K562 (cell line): ENCODE data around the gene SLC16A4. TPM values are rescaled to one million over a fixed set of nuclear protein-coding genes. Genes with fewer than 3 reads are reported as not detected.
A peak's percentile ranks its signal among the peaks of the same experiment; 100 is the strongest.

ENCODE experiments used
- CC2D1A ChIP-seq: fragments of 450-650 bp; IDR thresholded peaks from 2 replicates; pipeline ENCODE4 v1.6.1; 2017; ENCODE audit warnings: mild to moderate bottlenecking
- CLOCK ChIP-seq: fragments of 250-450 bp; sonication (Bioruptor Pico); IDR thresholded peaks from 2 replicates; pipeline ENCODE4 v1.4.0; 2020; ENCODE audit warnings: mild to moderate bottlenecking, moderate library complexity, borderline replicate concordance
- DNMT1 ChIP-seq: fragments of 450-650 bp; IDR thresholded peaks from 2 replicates; pipeline ENCODE4 v1.6.1; 2016; ENCODE audit warnings: antibody characterized with exemption, mild to moderate bottlenecking
- FOXK2 ChIP-seq, 2 experiments: fragments of 450-650 bp; IDR thresholded peaks in 1 of 2; conservative IDR thresholded peaks in 1 of 2; 2 replicates each; pipeline ENCODE4 v1.6.1; 2016; ENCODE audit warnings: low read depth in 2 of 2, mild to moderate bottlenecking in 1 of 2
- HDGF ChIP-seq: fragments of 450-650 bp; IDR thresholded peaks from 2 replicates; pipeline ENCODE4 v1.6.1; 2016
- HLTF ChIP-seq: fragments of 450-650 bp; IDR thresholded peaks from 2 replicates; pipeline ENCODE4 v1.6.1; 2016
- MYBL2 ChIP-seq, 2 experiments: fragments of 450-650 bp in 1 of 2; sonication (generic) in 1 of 2; formaldehyde crosslinking in 1 of 2; IDR thresholded peaks; 2 replicates each; pipeline versions ENCODE4 v1.6.1 to v1.8.1; 2017 to 2022; ENCODE audit warnings: borderline replicate concordance in 1 of 2, inconsistent platforms in 1 of 2, low read depth in 1 of 2, mild to moderate bottlenecking in 1 of 2, missing genetic modification reagents in 1 of 2, moderate library complexity in 1 of 2
- NFYB ChIP-seq: IDR thresholded peaks from 2 replicates; pipeline ENCODE4 v1.6.1; 2011; ENCODE audit warnings: mild to moderate bottlenecking, moderate library complexity; ENCODE audit not compliant: insufficient read length; ENCODE audit errors: extremely low read depth
- POLR2B ChIP-seq: fragments of 450-650 bp; IDR thresholded peaks from 2 replicates; pipeline ENCODE4 v1.6.1; 2018; ENCODE audit warnings: low read depth; ENCODE audit not compliant: partially characterized antibody
- RBM39 ChIP-seq: fragments of 200-400 bp; formaldehyde crosslinking; optimal IDR thresholded peaks from 2 replicates; pipeline ENCODE3; 2018; ENCODE audit warnings: low read depth, low read length
- SLC30A9 ChIP-seq: fragments of 250-450 bp; sonication (Bioruptor Pico); IDR thresholded peaks from 2 replicates; pipeline ENCODE4 v1.8.0; 2022; ENCODE audit warnings: mild to moderate bottlenecking, moderate library complexity
- THRA ChIP-seq: fragments of 450-650 bp; IDR thresholded peaks from 2 replicates; pipeline ENCODE4 v1.6.1; 2017; ENCODE audit warnings: mild to moderate bottlenecking, moderate library complexity
- ZNF324 ChIP-seq: fragments of 250-450 bp; sonication (Bioruptor Pico); IDR thresholded peaks from 2 replicates; pipeline ENCODE4 v1.4.0; 2020; ENCODE audit warnings: mild to moderate bottlenecking
- ZNF398 ChIP-seq: fragments of 250-450 bp; sonication (Bioruptor Pico); IDR thresholded peaks from 2 replicates; pipeline ENCODE4 v1.8.0; 2021; ENCODE audit warnings: moderate library complexity, mild to moderate bottlenecking, inconsistent platforms
- polyA plus RNA-seq, 8 experiments: library from polyadenylated mRNA; depleted of rRNA in 4 of 8; stranded (reverse) in 5 of 8; unstranded in 3 of 8; fragments of >200 nt; fragmentation: Nextera tagmentation in 2 of 8; fragmentation: Illumina TruSeq in 1 of 8; extraction: Ambion mirVana in 2 of 8; extraction: Trizol in 1 of 8; gene quantifications; 2 replicates each; pipeline versions ENCODE4 v1.2.1 to v1.2.3, GENCODE V29; 2011 to 2014; ENCODE audit warnings: inconsistent platforms in 1 of 8, missing spikeins in 1 of 8
- total RNA-seq, 7 experiments: library from RNA; depleted of rRNA in 6 of 7; stranded (reverse); fragments of >200 nt in 6 of 7; fragmentation: Illumina TruSeq in 2 of 7; extraction: Trizol in 2 of 7; gene quantifications; 2 replicates each; pipeline versions ENCODE4 v1.2.1 to v1.2.3, GENCODE V29; 2011 to 2021; ENCODE audit warnings: low replicate concordance in 1 of 7
- TF ChIP-seq, protein P1 (sequence below): fragments of 450-650 bp; IDR thresholded peaks from 2 replicates; pipeline ENCODE4 v1.6.1; 2018; ENCODE audit not compliant: partially characterized antibody
- TF ChIP-seq, protein P2 (sequence below): fragments of 250-450 bp; sonication (Bioruptor Pico); IDR thresholded peaks from 2 replicates; pipeline ENCODE4 v1.8.0; 2022; ENCODE audit warnings: moderate library complexity, mild to moderate bottlenecking, inconsistent platforms

The SLC16A4 gene
- total and polyA plus RNA-seq, 9 of the 15 experiments (the other 6 are each of a cell fraction or from before 2014, with no cell fraction given): 0.04 to 0.31 (median 0.18) TPM; not detected in 1

DNA sequence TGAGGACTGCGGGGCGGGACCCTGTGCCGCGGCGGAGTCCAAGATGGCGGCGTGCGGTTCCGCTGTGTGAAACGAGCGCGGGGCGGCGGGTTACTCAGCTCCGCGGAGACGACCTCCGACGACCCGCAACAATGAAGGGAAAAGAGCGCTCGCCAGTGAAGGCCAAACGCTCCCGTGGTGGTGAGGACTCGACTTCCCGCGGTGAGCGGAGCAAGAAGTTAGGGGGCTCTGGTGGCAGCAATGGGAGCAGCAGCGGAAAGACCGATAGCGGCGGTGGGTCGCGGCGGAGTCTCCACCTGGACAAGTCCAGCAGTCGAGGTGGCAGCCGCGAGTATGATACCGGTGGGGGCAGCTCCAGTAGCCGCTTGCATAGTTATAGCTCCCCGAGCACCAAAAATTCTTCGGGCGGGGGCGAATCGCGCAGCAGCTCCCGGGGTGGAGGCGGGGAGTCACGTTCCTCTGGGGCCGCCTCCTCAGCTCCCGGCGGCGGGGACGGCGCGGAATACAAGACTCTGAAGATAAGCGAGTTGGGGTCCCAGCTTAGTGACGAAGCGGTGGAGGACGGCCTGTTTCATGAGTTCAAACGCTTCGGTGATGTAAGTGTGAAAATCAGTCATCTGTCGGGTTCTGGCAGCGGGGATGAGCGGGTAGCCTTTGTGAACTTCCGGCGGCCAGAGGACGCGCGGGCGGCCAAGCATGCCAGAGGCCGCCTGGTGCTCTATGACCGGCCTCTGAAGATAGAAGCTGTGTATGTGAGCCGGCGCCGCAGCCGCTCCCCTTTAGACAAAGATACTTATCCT, 51.2 kb downstream of the SLC16A4 start (continued):
- TF ChIP-seq DNMT1: 0 out of 2 replicates have a peak, but pooled peaks have one; percentile 59
- TF ChIP-seq MYBL2 (IDR thresholded peaks at IDR 0.05; ENCODE audit: low read depth): no peak
- no peak for TF ChIP-seq MYBL2 (CRISPR knock-in tag; IDR thresholded peaks at IDR 0.05; ENCODE audit: borderline replicate concordance)
- no peak for TF ChIP-seq ZNF324 (CRISPR knock-in tag)
- TF ChIP-seq NFYB: no peak
- no peak for TF ChIP-seq RBM39
- no peak for TF ChIP-seq FOXK2 (conservative IDR thresholded peaks at IDR 0.05 in 1 of 2, IDR thresholded peaks at IDR 0.05 in 1 of 2; ENCODE audit: low read depth in 2 of 2)
- TF ChIP-seq, protein P1, sequence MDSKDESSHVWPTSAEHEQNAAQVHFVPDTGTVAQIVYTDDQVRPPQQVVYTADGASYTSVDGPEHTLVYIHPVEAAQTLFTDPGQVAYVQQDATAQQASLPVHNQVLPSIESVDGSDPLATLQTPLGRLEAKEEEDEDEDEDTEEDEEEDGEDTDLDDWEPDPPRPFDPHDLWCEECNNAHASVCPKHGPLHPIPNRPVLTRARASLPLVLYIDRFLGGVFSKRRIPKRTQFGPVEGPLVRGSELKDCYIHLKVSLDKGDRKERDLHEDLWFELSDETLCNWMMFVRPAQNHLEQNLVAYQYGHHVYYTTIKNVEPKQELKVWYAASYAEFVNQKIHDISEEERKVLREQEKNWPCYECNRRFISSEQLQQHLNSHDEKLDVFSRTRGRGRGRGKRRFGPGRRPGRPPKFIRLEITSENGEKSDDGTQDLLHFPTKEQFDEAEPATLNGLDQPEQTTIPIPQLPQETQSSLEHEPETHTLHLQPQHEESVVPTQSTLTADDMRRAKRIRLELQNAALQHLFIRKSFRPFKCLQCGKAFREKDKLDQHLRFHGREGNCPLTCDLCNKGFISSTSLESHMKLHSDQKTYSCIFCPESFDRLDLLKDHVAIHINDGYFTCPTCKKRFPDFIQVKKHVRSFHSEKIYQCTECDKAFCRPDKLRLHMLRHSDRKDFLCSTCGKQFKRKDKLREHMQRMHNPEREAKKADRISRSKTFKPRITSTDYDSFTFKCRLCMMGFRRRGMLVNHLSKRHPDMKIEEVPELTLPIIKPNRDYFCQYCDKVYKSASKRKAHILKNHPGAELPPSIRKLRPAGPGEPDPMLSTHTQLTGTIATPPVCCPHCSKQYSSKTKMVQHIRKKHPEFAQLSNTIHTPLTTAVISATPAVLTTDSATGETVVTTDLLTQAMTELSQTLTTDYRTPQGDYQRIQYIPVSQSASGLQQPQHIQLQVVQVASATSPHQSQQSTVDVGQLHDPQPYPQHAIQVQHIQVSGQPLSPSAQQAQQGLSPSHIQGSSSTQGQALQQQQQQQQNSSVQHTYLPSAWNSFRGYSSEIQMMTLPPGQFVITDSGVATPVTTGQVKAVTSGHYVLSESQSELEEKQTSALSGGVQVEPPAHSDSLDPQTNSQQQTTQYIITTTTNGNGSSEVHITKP: no peak
- TF ChIP-seq POLR2B: peak; percentile 98
- TF ChIP-seq HDGF: no peak
- no peak for TF ChIP-seq THRA
- no peak for TF ChIP-seq SLC30A9
- TF ChIP-seq CC2D1A: no peak
- no peak for TF ChIP-seq ZNF398 (CRISPR knock-in tag)
- TF ChIP-seq HLTF: no peak
- TF ChIP-seq, protein P2, sequence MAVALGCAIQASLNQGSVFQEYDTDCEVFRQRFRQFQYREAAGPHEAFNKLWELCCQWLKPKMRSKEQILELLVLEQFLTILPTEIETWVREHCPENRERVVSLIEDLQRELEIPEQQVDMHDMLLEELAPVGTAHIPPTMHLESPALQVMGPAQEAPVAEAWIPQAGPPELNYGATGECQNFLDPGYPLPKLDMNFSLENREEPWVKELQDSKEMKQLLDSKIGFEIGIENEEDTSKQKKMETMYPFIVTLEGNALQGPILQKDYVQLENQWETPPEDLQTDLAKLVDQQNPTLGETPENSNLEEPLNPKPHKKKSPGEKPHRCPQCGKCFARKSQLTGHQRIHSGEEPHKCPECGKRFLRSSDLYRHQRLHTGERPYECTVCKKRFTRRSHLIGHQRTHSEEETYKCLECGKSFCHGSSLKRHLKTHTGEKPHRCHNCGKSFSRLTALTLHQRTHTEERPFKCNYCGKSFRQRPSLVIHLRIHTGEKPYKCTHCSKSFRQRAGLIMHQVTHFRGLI: no peak
- TF ChIP-seq CLOCK: no peak
